Cardiac muscle cell (in vitro differentiated cells and primary cell): Measurements from ENCODE around the gene FSTL4. TPM values are rescaled to one million over a fixed set of nuclear protein-coding genes. Genes with fewer than 3 reads are reported as not detected.

Experiments
- DNase-seq, 2 donors: peaks; one replicate each; pipeline versions ENCODE4 v3.0.0 to v3.0.0-alpha.2; 2010 to 2017; ENCODE audit warnings: low read depth in 1 of 2, low spot score in 1 of 2
- H3K27ac ChIP-seq: fragments of 200-600 bp; sonication (generic); 2 replicates; pipeline ENCODE4 v1.5.1; 2016
- H3K27me3 ChIP-seq: fragments of 200-600 bp; sonication (generic); 2 replicates; pipeline ENCODE4 v1.6.0; 2016; ENCODE audit warnings: control low read depth
- H3K36me3 ChIP-seq: fragments of 200-600 bp; sonication (generic); 2 replicates; pipeline ENCODE4 v1.5.1; 2016; ENCODE audit warnings: control low read depth
- H3K4me1 ChIP-seq: fragments of 200-600 bp; sonication (generic); 2 replicates; pipeline ENCODE4 v1.8.1; 2017; ENCODE audit warnings: low read depth, mild to moderate bottlenecking, mixed run types
- H3K4me3 ChIP-seq: fragments of 200-600 bp; sonication (generic); 2 replicates; pipeline ENCODE4 v1.5.1; 2016; ENCODE audit warnings: mild to moderate bottlenecking
- H3K9me3 ChIP-seq: fragments of 200-600 bp; sonication (generic); 2 replicates; pipeline ENCODE4 v1.5.1; 2017; ENCODE audit warnings: low read depth, mild to moderate bottlenecking, control low read depth
- polyA plus RNA-seq: library from polyadenylated mRNA; unstranded; fragments of >200 nt; fragmentation: Nextera tagmentation; extraction: Ambion mirVana; gene quantifications from 2 replicates; pipeline ENCODE4 v1.2.1, GENCODE V29; 2016
- total RNA-seq: library from RNA; depleted of rRNA; stranded (reverse); fragments of >200 nt; gene quantifications from 2 replicates; pipeline ENCODE4 v1.2.3, GENCODE V29; 2016
- TF ChIP-seq, protein P1 (sequence below): IDR thresholded peaks from 2 replicates; pipeline ENCODE4 v1.5.1; 2012; ENCODE audit warnings: low read depth, mild to moderate bottlenecking, low read length

Gene FSTL4
- total and polyA plus RNA-seq, 2 experiments from 2014 or later, result 0.06 TPM; not detected in 1

DNA sequence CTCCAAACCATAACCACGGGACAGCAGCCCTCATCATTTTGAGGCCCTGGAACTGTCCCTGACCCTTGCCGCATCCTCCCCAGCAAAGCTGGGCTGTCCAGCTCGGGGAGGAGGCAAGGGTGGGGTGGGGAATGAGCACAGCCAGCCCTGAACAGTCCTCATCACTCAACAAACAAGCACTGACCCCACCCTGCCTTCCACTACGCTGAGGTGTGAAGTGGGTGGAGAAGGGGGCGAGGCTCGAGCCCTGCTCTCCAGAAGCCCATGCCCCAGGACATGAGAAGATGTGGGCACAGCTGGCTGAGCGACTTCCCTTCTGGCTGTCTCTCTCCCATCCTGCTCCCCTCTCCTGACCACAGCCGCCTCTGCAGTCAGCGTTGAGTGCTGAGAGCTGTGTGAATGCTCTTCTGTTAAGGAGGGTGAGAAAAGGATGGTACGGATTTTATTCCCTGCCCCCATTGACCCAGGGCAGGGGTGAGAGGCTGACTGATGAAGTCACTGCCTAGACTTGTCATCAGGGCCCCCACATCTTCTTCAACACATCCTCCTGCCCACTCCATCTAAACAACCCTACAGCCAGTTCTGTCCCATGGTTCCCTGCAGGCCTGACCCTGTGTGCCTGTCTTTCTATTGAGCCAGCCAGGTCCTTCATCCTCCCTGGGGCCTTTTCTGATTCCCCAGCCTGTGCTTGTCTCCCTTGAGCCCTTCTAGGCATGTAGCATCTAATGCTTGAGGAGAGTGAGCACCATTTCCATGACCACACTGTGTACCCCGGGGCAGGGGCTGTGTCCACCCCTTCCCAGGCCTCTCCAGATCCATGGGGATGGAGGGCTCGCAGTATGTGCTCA lies 276.0 kb downstream of the FSTL4 start:
- no peaks in the 10 kb centered on the region for H3K9me3 ChIP-seq
- no peak overlapping the region for H3K27ac ChIP-seq
- no peaks in the 10 kb centered on the region for H3K36me3 ChIP-seq
- no peaks in the 10 kb centered on the region for H3K4me1 ChIP-seq
- no peak overlapping the region for H3K4me3 ChIP-seq
- DNase-seq, result no peak
- TF ChIP-seq, protein P1, sequence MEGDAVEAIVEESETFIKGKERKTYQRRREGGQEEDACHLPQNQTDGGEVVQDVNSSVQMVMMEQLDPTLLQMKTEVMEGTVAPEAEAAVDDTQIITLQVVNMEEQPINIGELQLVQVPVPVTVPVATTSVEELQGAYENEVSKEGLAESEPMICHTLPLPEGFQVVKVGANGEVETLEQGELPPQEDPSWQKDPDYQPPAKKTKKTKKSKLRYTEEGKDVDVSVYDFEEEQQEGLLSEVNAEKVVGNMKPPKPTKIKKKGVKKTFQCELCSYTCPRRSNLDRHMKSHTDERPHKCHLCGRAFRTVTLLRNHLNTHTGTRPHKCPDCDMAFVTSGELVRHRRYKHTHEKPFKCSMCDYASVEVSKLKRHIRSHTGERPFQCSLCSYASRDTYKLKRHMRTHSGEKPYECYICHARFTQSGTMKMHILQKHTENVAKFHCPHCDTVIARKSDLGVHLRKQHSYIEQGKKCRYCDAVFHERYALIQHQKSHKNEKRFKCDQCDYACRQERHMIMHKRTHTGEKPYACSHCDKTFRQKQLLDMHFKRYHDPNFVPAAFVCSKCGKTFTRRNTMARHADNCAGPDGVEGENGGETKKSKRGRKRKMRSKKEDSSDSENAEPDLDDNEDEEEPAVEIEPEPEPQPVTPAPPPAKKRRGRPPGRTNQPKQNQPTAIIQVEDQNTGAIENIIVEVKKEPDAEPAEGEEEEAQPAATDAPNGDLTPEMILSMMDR, result no peak
- no peaks in the 10 kb centered on the region for H3K27me3 ChIP-seq

DNA sequence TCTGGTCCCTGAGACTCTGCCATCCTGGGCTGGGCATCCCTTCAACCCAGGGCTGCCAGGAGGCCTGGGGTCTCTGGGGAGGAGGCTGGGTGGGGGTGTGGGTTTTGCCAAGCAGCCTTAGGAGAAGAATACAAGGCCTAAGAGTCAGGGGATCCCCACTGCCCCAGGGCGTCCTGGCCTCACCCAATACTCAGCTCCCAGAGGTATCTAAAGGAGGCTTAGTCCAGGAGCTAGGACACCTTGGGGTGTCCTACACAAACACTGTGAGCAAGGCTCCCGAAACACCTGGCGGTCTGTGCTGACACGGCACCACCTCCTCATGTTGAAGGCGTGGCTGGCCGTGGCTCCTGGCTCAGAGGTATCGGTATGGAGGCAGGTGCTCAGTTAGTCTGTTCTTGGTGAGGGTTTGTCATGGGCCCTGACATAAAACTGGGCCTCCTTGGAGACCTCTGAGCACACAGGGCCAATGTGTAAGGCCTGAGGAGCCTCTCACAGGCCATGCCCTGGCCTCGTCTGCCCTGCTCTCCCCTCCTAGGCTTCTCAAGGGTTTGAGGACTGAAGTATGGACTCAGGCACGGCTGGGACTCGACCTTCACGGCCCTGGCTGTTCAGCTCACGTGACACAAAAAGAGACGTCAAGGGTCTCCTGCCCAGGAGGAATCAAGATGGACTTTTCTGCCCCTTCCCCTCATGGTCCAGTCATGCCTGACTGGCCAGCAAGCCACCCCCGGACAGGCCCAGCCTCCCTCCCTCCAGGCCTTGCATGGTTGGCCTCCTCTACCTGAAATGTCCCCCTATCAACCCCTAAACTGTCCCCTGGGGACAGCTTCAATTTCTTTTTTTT lies 277.3 kb downstream of the FSTL4 start:
- Histone ChIP-seq H3K9me3 (no peaks in the 10 kb centered on the region), H3K27ac (no peak overlapping the region), H3K4me1 (no peaks in the 10 kb centered on the region), H3K4me3 (no peak overlapping the region), H3K27me3 (no peaks in the 10 kb centered on the region), H3K36me3 (no peaks in the 10 kb centered on the region)
- no peak for DNase-seq
- TF ChIP-seq, protein P1, result no peak

DNA sequence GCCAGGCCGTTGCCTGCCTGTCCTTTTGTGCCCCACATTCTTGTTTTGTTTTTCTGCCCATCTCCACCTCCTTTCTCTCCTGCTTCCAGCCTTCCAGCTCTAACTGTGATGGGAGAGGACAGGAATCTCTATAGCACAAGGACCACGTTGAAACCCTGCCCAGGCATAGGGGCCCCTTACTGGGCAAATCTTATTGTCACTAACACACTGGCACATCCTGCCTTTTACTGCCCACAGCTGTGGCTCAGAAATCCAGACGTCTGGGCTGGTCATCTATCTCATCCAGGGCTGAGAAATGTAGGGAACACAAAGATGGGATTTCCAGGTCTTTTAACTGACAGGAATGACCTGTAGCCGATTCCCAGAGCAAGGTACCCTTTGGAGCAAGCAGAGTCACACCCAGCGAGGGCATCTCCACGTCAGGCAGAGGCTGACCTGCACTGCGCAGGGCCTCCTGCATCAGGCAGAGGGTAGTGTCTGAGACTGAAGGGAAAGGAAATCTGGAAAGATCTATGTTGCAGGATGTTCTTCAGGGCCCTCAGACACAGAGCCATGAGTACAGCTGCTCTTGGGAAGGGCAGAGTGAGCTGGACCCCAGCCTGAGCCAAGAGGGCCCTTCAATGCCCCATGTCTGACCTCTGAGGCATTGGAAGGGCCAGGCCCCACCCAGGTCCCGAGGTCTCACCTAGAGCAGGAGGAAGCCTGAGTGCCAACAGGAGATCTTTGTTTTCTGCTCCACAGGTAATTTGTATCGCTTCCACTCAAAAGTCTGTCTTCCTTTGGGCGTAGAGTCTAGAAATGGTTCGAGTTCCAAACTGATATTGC lies 278.8 kb downstream of the FSTL4 start:
- DNase-seq, result no peak
- Histone ChIP-seq H3K27me3 (no peaks in the 10 kb centered on the region), H3K9me3 (no peaks in the 10 kb centered on the region), H3K4me3 (no peak overlapping the region), H3K27ac (no peak overlapping the region), H3K4me1 (no peaks in the 10 kb centered on the region), H3K36me3 (no peaks in the 10 kb centered on the region)
- TF ChIP-seq, protein P1, result no peak

DNA sequence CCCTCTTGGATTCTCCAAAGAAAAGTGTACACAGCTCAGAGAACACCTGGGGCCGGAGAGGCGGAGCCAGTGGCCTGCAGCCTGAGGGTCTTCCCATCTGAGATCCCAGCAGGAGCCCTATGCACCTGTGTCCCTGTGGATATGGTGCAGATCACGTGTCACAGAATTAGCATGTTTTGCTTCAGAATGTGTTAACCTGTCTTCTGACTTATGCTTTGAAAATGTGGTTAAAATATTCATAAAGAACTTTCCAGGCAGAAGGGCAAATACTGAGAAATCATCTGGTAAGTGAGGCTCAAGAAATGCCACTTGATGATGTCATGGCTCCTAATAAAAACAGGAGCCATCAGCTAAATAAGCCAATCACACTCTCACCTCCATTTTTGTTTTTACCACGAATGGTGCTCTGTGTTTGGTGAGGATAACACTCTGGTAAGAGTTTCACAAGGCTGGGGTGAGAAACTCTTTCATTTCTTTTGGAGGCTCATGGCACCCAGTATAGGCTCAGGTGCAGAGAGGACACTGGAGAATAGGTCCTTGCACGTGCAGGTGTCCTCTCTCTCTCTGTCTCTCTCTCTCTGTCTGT lies 279.8 kb downstream of the FSTL4 start:
- Histone ChIP-seq H3K4me1 (no peaks in the 10 kb centered on the region), H3K27ac (no peak overlapping the region), H3K27me3 (no peaks in the 10 kb centered on the region), H3K9me3 (no peaks in the 10 kb centered on the region), H3K4me3 (no peak overlapping the region), H3K36me3 (no peaks in the 10 kb centered on the region)
- TF ChIP-seq, protein P1, result no peak
- no peak for DNase-seq

DNA sequence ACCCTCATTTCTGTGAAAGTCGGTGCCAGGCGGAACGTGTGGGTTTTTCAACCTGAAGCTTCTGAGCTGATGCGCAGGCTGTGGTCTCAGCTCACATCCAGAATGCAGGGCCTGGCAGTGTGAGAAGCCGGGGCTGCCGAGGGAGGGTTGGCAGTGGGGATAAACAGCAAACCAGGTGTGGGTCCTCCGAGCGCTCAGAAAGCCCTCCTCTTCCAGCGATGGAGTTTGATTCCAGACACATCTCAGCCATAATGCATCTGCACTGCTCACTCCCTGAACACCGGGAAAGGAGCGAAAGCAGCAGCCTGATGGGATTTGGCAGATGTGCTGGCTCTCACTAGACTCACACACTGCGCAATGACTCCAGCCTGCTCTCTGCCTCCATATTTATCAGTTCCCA lies 280.4 kb downstream of the FSTL4 start:
- Histone ChIP-seq H3K27ac (no peak overlapping the region), H3K9me3 (no peaks in the 10 kb centered on the region), H3K4me1 (no peaks in the 10 kb centered on the region), H3K4me3 (no peak overlapping the region), H3K27me3 (no peaks in the 10 kb centered on the region), H3K36me3 (no peaks in the 10 kb centered on the region)
- no peak for DNase-seq
- TF ChIP-seq, protein P1, result no peak
